PC-9 (cell line): ENCODE results near the gene TAS2R40. TPM values are rescaled to one million over a fixed set of nuclear protein-coding genes. Genes with fewer than 3 reads are reported as not detected.
A peak's percentile ranks its signal among the peaks of the same experiment; 100 is the strongest.

Experiments
- Bru-seq: library from RNA; stranded (reverse); fragments of 400-500 nt; gene quantifications from one replicate; lab custom pipeline; 2021; lab: Mats Ljungman, UMichigan
- BruChase-seq, 2 experiments: library from RNA; stranded (reverse); fragments of 400-500 nt; gene quantifications; one replicate each; lab custom pipeline; 2021; lab: Mats Ljungman, UMichigan
- BruUV-seq: library from RNA; stranded (reverse); fragments of 400-500 nt; replicated peaks from 2 replicates; lab custom pipeline; 2021; lab: Mats Ljungman, UMichigan
- CTCF ChIA-PET: fragments of 300-600 bp; sonication (Branson Sonifier 250); formaldehyde crosslinking; loops from one replicate; lab custom pipeline; 2022; ENCODE audit warnings: antibody characterized with exemption; lab: Charles Lee
- POLR2A ChIA-PET: fragments of 300-600 bp; sonication (Branson Sonifier 250); formaldehyde crosslinking; loops from one replicate; lab custom pipeline; 2022; ENCODE audit warnings: antibody characterized with exemption; ENCODE audit not compliant: unreplicated experiment; lab: Charles Lee
- DNase-seq, 2 experiments: peaks; one replicate each; pipeline versions ENCODE4 v3.0.0 to v3.0.0-alpha.2; 2015 to 2022; ENCODE audit warnings: mixed read lengths in 1 of 2
- H2AFZ ChIP-seq: fragments of 200-600 bp; sonication (generic); 2 replicates; pipeline ENCODE4 v1.8.1; 2017; ENCODE audit warnings: antibody characterized with exemption
- H3F3A ChIP-seq: fragments of 200-600 bp; sonication (generic); 2 replicates; pipeline ENCODE4 v1.8.1; 2017; ENCODE audit warnings: antibody characterized with exemption, mild to moderate bottlenecking, low read depth; ENCODE audit not compliant: insufficient read depth
- H3K27ac ChIP-seq: fragments of 200-600 bp; sonication (generic); 2 replicates; pipeline ENCODE4 v1.6.1; 2016; ENCODE audit warnings: mixed run types
- H3K27me3 ChIP-seq: fragments of 200-600 bp; sonication (generic); 2 replicates; pipeline ENCODE4 v1.6.1; 2016; ENCODE audit warnings: low read depth, mixed run types; ENCODE audit not compliant: insufficient read depth
- H3K36me3 ChIP-seq: fragments of 200-600 bp; sonication (generic); 2 replicates; pipeline ENCODE4 v1.6.1; 2016; ENCODE audit warnings: low read depth, mixed run types
- H3K4me1 ChIP-seq: fragments of 200-600 bp; sonication (generic); replicated peaks from 2 replicates; pipeline ENCODE4 v1.6.1; 2016; ENCODE audit warnings: mixed run types; ENCODE audit not compliant: insufficient read depth
- H3K4me2 ChIP-seq: fragments of 200-600 bp; sonication (generic); 2 replicates; pipeline ENCODE4 v1.6.1; 2017; ENCODE audit warnings: mixed run types
- H3K4me3 ChIP-seq: fragments of 200-600 bp; sonication (generic); 2 replicates; pipeline ENCODE4 v1.6.1; 2016; ENCODE audit warnings: mixed run types
- H3K79me2 ChIP-seq: fragments of 200-600 bp; sonication (generic); 2 replicates; pipeline ENCODE4 v1.6.1; 2017; ENCODE audit warnings: low read depth, mixed run types
- H3K9me2 ChIP-seq: fragments of 200-600 bp; sonication (generic); 2 replicates; pipeline ENCODE4 v1.8.1; 2017; ENCODE audit warnings: mild to moderate bottlenecking; ENCODE audit not compliant: insufficient read depth
- H3K9me3 ChIP-seq: fragments of 200-600 bp; sonication (generic); 2 replicates; pipeline ENCODE4 v1.8.1; 2016; ENCODE audit warnings: low read depth; ENCODE audit not compliant: insufficient read depth
- H4K20me1 ChIP-seq: fragments of 200-600 bp; sonication (generic); 2 replicates; pipeline ENCODE4 v1.8.1; 2017; ENCODE audit not compliant: insufficient read depth
- CTCF ChIP-seq: fragments of 200-600 bp; sonication (generic); conservative IDR thresholded peaks from 2 replicates; pipeline ENCODE4 v1.6.1; 2017; ENCODE audit warnings: mixed run types, antibody characterized with exemption, mild to moderate bottlenecking, moderate library complexity
- EZH2 ChIP-seq: fragments of 200-600 bp; sonication (generic); IDR thresholded peaks from 2 replicates; pipeline ENCODE4 v1.8.0; 2017; ENCODE audit warnings: antibody characterized with exemption, low read depth
- intact Hi-C: fragments of 100-400 bp; cut with micrococcal nuclease; formaldehyde crosslinking; loops from one replicate; pipeline ENCODE4 v1.10.0; 2022; ENCODE audit not compliant: unreplicated experiment
- long read RNA-seq: library from polyadenylated mRNA; stranded (forward); transcript quantifications from one replicate; pipeline ENCODE4 v2.0.0, GENCODE V29; 2022
- total RNA-seq: library from RNA; stranded (reverse); gene quantifications from 2 replicates; pipeline ENCODE4 v1.2.3, GENCODE V29; 2021

The TAS2R40 gene
- total RNA-seq (not detected in 2 replicates), Bru-seq, nascent RNA (not detected), BruChase-seq, experiment 1, labeled RNA remaining after a 2-hour chase (not detected), BruChase-seq, experiment 2, labeled RNA remaining after a 6-hour chase (not detected)
- long read RNA-seq: 0 reads

GRCh38 chr7:143221737-143222136 is at the start of gene TAS2R40:
Gene TAS2R40, plus strand, starts transcription at chr7:143222037. Its CDS starts 42 bp downstream, at chr7:143222079.
- Histone ChIP-seq H3K36me3 (no peaks in the 10 kb centered on the region), H3K4me1 (peaks cover 15% of the 10 kb centered on the region), H3K9me3 (no peaks in the 10 kb centered on the region), H2AFZ (no peak within 1 kb of the TSS), H3K27me3 (no peaks in the 10 kb centered on the region), H3K27ac (no peak within 1 kb of the TSS), H3K4me3 (no peak within 1 kb of the TSS), H3K4me2 (no peak within 1 kb of the TSS), H3K79me2 (no peaks in the 10 kb centered on the region), H3F3A (peaks cover 8% of the 10 kb centered on the region; the same call in 1 of the 2 replicates), H3K9me2 (no peaks in the 10 kb centered on the region), H4K20me1 (no peaks in the 10 kb centered on the region)
- ChIA-PET CTCF (no interaction called here), POLR2A (no interaction called here)
- intact Hi-C loops: no loop called here
- DNase-seq: no peak
- TF ChIP-seq CTCF: no peak
- no TSS peak for BruUV-seq

GRCh38 chr7:143172354-143172753 is 49.5 kb upstream of the TAS2R40 start:
- Histone ChIP-seq H3K4me2 (peak overlapping the region; percentile 60), H3K36me3 (no peaks in the 10 kb centered on the region), H4K20me1 (no peaks in the 10 kb centered on the region), H3K79me2 (no peaks in the 10 kb centered on the region), H3K4me1 (peaks cover 16% of the 10 kb centered on the region), H3K4me3 (peak overlapping the region; percentile 9; the same call in 1 of the 2 replicates), H3F3A (no peaks in the 10 kb centered on the region), H3K27me3 (no peaks in the 10 kb centered on the region), H2AFZ (no peak overlapping the region; the same call in 1 of the 2 replicates), H3K27ac (peak overlapping the region; percentile 42), H3K9me3 (no peaks in the 10 kb centered on the region), H3K9me2 (no peaks in the 10 kb centered on the region; the same call in 1 of the 2 replicates)
- no TSS peak for BruUV-seq
- peak; percentile 63 to 65 for DNase-seq
- POLR2A ChIA-PET: interaction anchor here (0.6 kb wide), 1 partner anchor 91 kb away, joined by 4 read pairs; the partner anchor contains the start of gene GSTK1
- CTCF ChIA-PET: no interaction called here
- TF ChIP-seq EZH2: no peak
- no peak for TF ChIP-seq CTCF
- intact Hi-C loops: loop anchor here (5.0 kb wide), 1 partner anchor 45 kb away; no protein-coding TSS in a partner anchor

GRCh38 chr7:143176128-143176527 is 45.7 kb upstream of the TAS2R40 start:
- H4K20me1 ChIP-seq: no peaks in the 10 kb centered on the region
- no peaks in the 10 kb centered on the region for H3K36me3 ChIP-seq
- no peaks in the 10 kb centered on the region for H3K79me2 ChIP-seq
- H3K27ac ChIP-seq: no peak overlapping the region
- no peak overlapping the region for H2AFZ ChIP-seq
- 0 out of 2 replicates have a peak, but pooled peaks cover 6% of the 10 kb centered on the region for H3K9me3 ChIP-seq
- H3K4me3 ChIP-seq: no peak overlapping the region
- TF ChIP-seq EZH2 (no peak), CTCF (no peak)
- H3K27me3 ChIP-seq: no peaks in the 10 kb centered on the region
- H3K9me2 ChIP-seq: no peaks in the 10 kb centered on the region; the same call in 1 of the 2 replicates
- no TSS peak for BruUV-seq
- DNase-seq: no peak
- no peak overlapping the region for H3K4me2 ChIP-seq
- ChIA-PET POLR2A (no interaction called here), CTCF (no interaction called here)
- H3K4me1 ChIP-seq: peaks cover 16% of the 10 kb centered on the region
- H3F3A ChIP-seq: no peaks in the 10 kb centered on the region
- intact Hi-C loops: no loop called here
